GM18867 (cell line): ENCODE data around the gene TAL1.

Experiments
- ATAC-seq: cut with Tn5 transposase; IDR thresholded peaks from one replicate; pipeline ENCODE4 v1.9.1; 2021; ENCODE audit warnings: mild to moderate bottlenecking, moderate library complexity; ENCODE audit not compliant: unreplicated experiment

Gene TAL1

GRCh38 chr1:47229886-47230691 is 1.9 kb downstream of the TAL1 start:
- no peak for ATAC-seq

GRCh38 chr1:47229031-47229885 is 2.8 kb downstream of the TAL1 start:
- no peak for ATAC-seq

DNA sequence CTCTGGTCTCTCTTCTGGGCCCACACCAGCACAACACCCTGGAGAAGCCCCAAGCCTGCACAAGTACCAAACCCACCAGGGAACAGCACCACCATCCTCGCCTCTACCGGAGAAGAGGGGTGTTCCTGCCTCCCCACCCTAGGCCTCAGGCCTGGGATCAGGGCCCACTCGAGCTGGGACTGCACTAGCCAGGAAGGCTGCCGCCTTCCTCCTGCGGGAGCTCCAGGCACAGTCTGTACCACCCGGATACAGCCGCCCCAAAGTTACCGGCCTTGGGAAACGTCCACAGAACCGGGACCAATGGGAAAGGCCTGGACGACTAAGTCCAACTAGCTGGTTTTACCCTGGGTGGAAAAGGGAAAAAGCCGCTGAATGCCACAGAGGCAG is 3.4 kb downstream of the TAL1 start:
- no peak for ATAC-seq

- ATAC-seq: no peak
Measured at GRCh38 chr1:47227341-47228232, 4.4 kb downstream of the TAL1 start.

DNA sequence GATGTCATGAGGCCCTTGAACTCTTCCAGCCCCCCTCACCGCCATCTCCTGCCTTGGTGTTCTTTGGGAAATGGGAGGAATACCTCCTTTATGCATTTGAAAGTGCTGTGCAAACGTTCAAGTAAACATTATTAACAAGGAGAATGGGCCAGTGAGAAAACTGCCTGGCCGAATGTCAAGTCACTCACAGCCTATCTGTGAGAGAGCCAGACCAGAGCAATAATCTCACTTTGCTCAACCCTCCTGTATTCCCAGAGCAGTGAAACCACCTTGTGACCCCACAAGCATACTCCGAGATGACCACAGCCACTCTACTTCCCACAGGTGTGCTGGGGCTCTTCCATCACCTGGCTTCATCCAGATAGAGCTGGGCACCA is 5.2 kb downstream of the TAL1 start:
- ATAC-seq: no peak

GRCh38 chr1:47226121-47226838 is 5.7 kb downstream of the TAL1 start:
- ATAC-seq: no peak

GRCh38 chr1:47225430-47226100 is 6.5 kb downstream of the TAL1 start:
- no peak for ATAC-seq

DNA sequence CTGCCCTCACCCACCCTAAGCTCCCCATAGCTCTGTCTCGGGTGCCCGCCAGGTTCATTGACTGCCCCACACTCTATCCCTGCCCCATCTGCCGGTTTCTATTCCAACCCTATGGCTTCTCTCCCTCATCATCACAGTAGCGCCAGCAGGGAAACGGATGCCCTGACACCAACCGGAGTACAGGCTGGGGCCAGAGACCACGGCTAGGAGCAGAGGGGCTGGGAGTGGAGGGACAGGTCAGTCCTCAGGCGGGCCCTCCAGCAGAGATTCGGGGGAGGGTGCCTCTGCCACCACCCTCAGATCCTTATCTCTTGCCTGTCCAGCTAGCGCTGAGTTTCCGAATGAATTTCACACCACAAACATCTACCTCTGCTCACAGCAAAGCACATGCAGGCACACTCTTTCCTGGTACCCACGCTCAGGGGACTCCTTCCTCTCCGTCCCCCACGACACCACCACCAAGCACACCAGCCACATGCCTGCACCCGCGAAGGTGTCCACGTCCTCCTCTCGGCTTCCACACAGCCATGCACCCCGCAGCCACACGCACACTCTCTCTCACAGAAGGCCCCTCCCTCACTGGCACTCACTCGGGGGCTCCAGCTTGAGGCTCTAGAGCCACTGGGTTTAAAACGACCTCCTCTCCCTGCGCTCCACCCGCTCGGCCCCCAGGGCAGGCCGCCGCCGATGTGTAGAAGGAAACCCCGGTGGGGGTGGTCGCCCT is 7.2 kb downstream of the TAL1 start:
- ATAC-seq: no peak

- no peak for ATAC-seq
Measured at GRCh38 chr1:47223921-47224675, 7.9 kb downstream of the TAL1 start.

DNA sequence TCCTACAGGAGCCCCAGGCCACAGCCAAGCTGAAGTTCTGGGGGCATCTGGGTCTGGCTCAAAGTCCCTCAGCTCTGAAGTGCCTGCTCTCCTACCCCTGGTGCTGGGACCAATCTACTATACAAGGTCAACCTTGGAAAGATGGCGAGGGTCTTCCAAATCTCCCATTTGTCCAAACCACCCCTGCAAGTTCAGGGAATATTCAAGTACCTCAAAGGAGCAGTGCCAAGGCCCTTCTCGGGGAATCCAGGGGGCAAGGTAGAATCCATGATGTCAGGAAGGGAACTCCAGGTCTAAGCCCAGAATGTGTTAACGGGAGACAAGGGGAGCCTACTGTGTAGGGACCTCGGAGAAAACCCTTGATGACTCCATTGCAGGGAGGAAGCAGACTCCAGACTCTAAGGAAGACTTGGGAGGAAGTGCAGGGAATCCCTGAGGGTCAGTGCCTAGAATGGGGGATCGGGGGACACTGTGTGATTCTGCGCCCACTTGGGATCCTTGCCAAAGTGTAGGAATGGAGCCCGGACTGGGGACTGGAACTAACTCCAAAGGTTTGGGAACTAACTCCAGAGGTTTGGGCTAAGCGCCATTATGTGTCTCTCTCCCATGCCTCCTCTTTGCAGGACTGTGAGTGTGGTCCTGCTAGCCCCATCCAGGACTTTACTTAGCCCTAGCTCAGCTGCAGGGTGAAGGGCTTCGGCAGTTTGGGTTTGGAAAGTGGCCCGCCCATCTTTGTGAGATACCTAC is 8.7 kb downstream of the TAL1 start:
- no peak for ATAC-seq

DNA sequence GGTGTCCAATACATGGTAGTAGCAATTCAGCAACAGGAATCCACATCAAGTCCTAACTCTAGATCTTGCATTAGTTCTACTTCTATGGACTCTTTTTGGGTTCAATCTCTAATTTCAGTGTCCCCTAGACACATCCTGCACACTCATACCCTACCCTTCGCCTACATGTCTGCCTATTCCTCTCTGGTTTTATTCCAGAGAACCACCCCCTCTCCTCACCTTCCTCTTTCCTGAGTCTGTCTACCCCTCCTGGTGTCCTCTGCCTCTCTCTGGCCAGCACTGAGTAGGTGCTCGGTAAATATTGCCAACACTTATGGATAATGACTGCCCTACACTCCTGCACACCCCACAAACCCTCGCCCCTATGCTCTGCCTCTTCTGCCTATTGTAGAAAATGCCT is 9.5 kb downstream of the TAL1 start:
- no peak for ATAC-seq

GRCh38 chr1:47219590-47220220 is 12.3 kb downstream of the TAL1 start:
- ATAC-seq: no peak

- no peak for ATAC-seq
Measured at GRCh38 chr1:47219001-47219400, 13.0 kb downstream of the TAL1 start.

- ATAC-seq: no peak
Measured at GRCh38 chr1:47216278-47217059, 15.6 kb downstream of the TAL1 start.

DNA sequence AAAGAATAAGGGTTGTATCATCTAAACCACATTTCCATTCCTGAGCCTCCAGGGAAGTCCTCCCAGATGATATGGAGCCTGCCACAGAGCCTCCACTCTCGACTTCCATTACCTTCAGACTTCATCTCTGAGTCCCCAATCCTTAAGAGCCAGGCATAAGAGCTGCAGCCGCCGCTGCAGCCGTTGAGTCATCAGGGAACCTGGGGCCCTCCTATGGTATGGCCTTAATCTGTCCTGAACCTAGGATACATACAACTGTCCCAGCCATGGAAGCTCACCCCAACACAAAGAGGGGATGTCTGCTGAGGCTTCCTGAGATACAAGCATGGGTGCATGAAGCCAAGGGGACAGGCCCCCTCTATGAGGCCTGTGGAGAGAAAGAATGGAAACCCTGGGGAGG is 16.3 kb downstream of the TAL1 start:
- ATAC-seq: no peak

GRCh38 chr1:47214549-47214948 is 17.5 kb downstream of the TAL1 start:
- ATAC-seq: no peak
